Fibroblast of peridontal ligament (primary cell): Measurements from ENCODE around the gene ECE1.

Source experiments
- DNase-seq: peaks from one replicate; pipeline ENCODE4 v3.0.0-alpha.2; 2010; ENCODE audit errors: extremely low read depth

ECE1 gene

DNA sequence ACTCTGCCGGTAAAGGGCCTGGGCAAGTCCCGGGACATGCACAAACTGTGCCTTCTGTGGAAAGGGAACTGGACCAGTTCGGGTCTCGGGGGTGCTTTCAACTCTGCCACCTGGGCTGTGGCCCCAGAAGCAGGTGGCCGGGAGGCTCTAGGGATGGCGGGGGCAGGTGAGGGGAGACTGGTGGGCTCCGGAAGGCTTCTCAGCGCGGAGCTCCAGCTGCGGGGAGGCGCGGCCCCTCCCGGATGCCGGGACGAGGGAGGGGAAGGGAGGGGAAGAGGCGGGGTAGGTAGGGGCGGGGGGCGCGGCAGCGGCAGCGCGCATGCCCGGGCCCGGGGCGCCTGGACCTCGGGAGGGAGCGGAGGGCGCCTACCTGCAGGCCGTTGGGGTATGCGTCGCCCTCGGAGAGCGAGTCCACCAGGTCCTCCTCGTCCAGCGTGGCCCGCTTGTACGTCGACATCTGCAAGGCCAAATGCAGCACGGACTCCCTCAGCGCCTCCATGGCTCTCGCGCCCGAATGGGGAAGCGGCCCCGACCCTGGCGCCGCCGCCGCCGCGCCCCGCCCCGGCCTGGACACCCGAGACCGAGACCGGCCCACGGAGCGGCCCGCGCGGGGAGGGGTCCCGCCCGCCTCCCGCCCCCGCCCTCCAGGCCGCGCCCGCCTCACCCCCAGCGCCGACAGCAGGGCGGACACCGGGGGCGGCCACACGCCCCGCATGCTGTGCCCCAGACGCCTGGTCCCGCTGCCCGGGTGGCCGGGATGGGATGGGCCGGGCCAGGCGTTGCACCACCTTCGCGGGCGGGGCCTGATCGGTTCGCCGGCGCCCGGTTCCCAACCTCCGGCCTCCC is at the start of gene ECE1:
ECE1 (minus strand) TSS at position 764 of the 846 bp plus-strand sequence; CDS start at position 715, 49 bp downstream.
- DNase-seq: no peak

DNA sequence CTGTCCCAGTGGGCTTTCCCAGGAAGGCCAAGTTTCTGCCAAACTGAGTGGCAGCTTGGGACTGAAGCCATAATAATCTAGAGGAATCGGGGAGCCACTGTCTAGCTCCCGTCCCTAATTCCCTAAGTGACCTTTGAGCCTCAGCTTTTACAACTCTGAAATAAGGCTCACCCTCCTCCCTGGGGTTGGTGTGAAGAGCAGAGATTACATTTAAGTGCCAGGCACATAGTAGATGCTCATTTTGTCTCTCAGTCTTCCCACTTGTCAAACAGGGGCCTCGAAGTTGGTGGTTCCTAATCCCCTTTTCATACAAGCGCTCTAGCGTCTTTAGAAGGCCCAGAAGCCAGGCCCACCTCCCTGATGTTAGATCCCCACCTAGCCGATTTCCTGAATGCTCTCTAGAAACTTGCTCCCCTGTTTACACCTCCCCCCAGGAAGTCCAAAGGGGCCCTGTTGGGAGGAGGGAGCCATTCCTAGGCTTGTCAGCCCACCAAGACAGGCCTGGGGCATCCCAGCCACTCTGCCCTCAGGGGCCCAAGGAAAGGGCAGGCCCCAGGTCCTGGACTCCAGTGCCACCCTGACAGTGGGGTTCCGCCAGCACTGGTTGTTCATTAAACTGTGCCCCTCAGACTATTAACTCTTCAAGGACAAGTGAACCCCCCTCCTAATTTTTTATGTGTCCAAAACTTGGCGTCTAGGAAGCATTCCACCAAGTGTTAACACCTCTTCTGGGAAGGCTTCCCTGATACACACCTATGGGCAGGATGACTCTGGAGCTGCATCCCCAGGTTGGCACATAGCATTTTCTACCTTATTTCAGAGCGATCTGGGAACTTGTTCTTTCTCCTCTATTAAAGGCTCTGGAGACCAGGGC is 49.3 kb upstream of the ECE1 start:
- DNase-seq: no peak

GRCh38 chr1:21338573-21339355 is 48.5 kb upstream of the ECE1 start:
- DNase-seq: peak; percentile 86

- peak; percentile 98 for DNase-seq
Measured at GRCh38 chr1:21337928-21338572, 47.8 kb upstream of the ECE1 start.

DNA sequence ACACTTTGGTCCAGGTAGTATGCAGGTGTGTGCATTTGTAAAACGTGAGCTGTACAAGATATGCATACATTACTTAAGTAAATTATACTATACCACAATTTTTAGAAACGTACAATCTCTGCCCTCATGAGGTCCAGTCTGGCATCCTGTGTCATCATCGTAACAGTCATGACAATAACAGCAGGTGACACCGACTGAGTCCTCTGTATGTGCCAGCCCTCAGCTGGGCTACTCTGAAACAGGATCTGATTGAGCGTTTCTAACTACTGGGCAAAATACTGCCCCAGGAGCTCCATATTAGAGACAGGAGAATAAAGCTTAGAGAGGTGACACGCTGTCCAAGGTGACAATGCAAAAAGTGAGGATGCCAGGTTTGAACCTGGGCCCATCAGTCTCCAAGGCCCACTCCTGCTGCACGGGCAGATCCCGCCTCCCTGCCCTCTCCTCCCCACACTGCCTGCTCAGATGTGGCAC is 47.2 kb upstream of the ECE1 start:
- no peak for DNase-seq

GRCh38 chr1:21337010-21337437 is 46.8 kb upstream of the ECE1 start:
- no peak for DNase-seq

DNA sequence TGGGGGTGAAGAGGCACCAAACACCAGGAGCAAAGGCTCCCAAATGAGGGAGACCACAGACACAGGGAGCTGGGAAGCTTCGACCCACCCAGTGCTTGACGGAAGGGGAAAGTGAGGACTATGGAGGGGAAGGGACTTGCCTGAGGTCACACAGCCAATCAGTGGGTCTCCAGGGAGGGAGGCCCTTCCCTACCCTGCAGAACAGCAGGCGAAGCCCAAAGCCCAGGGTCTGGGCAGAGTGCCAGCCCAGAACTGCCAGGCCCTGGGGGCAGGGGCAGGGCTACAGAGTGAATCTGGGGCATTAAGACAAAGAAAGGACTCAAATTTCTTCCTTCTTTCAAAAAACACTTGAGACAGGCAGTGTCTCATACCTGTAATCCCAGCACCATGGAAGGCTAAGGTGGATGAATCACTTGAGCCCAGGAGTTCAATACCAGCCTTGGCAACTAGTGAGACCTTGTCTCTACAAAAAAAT is 45.5 kb upstream of the ECE1 start:
- no peak for DNase-seq

DNA sequence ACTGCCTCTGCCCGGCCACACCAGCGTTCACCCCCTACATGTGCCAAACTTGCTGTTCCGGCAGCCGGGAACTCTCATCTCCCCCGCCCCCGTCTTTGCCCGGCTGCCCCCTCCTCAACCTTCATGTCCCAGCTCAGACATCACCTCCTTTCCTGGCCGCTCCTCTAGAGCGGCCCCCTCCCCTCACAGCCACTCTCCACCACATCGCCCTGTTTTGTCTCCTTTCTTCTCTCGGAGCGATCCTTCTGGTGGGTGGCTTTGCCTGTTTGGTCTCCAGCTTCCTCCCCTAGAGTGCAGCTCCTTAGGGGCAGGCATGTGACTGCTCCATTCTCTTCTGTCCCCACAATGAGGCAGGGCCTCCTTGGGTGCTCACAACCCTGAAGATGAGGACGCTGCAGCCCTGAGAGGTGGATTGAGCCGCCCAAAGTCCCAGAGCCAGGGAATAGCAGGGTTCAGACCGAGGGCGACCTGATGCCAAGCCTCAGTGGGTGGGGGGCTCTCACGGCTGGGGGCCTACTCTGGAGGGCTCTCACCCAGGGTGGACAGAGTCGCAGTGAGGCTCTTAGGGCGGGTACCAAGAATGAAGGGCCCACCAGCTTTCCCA is 44.9 kb upstream of the ECE1 start:
- DNase-seq: no peak

DNA sequence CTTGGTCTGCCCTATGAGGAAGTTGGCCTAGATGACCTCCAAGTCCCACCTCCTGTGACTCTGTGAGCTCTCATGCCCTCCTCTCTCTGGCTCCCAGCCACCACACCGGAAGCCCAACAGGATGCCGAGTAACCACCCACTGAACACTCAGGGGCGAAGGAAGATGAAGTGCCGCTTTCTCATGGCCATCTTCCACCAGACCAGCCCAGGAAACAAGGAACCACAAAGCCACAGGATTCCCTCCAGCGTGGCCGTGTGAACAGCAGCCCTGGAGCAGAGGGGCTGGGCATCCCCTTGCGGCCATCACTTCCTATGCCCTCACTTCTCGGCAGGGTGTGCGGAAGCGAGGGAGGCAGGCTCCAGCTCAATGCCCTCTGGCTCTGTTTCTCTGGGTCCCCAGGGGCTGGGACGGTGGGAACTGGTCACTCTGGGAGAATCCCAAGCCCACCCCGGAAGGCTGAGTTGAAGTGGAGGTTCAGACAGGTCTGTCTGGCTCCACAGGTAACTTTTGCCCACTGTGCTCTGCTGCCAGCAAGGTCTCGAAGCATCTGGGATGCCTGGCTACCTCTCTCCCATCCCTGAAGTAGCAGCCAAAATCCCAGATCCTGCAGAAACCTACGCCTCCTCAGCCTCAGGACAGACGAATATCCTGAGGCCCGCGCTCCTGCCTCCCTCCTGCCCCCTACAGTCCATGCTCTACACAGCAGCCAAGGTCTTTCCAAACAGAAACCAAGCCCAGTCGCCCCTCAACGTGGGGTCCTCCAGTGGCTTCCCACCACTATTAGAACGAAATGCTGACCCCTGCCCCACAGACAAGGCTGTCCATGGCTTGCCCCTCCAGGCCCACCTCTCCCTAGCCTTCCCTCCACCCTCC is 44.2 kb upstream of the ECE1 start:
- peak; percentile 88 for DNase-seq

DNA sequence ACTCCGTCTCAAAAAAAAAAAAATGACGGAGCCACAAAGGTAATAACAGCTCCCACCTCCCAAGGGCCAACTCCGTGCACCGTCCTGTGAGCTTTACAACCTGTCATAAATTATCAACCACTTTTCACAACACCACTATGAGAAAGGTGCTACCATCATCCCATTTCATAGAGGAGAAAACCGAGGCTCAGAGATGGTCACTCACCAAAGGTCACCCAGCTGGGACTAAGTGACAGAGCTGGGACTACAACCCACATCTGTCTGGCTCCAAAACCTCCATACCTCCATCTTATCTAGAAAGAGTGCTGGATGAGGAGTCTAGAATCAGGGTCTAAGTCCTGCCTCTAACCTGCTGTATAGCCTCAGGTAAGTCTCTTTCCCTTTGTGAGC is 43.6 kb upstream of the ECE1 start:
- DNase-seq: no peak

DNA sequence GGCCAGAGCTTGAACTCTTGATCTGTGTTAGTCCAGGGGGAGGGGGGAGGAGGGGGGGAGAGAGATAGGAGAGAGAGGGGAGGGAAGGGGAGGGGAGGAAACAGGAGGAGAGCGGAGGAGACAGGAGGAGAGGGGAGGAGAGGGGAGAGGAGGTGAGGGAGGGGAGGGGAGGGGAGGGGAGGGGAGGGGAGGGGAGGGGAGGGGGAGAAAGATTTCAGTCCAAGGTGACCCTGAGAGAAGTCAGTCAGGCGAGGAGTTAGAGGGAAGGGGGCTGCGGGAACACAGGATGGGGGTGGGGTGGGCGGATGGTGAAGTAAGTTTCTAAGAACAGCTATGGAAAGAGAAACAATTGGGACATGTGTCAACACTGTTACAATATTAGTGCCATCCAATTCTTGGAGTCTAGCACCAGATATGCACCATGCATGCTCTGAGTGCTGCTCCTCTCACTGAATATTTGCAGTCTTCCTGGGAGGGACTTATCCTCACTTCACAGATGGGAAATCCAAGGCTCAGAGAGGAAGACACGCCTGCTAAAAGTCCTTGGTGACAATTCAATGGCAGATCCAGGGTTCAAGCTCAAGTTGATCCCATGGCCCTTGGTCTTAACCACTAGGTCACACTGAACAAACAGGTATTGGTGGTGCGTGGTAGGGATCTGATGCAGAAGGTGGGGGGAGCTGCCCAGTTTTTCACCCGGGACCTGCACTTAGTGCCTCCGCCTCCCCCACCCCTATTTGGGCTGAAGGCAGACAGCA is 42.5 kb upstream of the ECE1 start:
- no peak for DNase-seq

GRCh38 chr1:21331752-21332478 is 41.7 kb upstream of the ECE1 start:
- no peak for DNase-seq

- DNase-seq: no peak
Measured at GRCh38 chr1:21330544-21330943, 40.3 kb upstream of the ECE1 start.

GRCh38 chr1:21329209-21329844 is 39.1 kb upstream of the ECE1 start:
- no peak for DNase-seq

GRCh38 chr1:21327566-21328323 is 37.5 kb upstream of the ECE1 start:
- DNase-seq: no peak

DNA sequence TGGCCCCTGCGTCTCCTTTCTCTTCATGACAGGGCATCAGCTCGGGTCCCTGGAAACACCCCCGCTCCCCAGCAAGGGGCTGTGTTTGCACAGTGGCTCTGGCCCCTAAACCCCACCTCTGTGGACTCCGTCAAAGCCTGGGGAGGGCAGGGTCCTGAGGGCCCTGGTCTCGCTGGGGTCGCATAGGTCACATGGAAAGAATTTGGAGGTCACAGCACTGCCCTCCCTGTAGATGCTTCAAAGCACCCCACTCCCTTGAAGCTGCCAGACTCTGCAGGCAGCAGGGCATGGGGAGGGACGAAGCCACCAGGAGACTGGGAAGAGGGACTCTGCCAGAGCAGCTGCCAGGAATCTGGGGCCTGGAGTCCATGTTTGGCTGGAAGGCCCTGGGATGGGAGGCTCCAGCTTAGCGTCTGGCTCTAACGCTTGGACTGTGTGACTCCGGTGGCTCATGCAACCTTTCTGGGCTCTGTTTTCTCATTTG is 36.6 kb upstream of the ECE1 start:
- no peak for DNase-seq
